Measurements from ENCODE around the gene SHB.
"Not testable (repeated sequence)": the region's sequence is repeated elsewhere in the genome, so short reads cannot be mapped to it uniquely, and the experiment has no call there.

The SHB gene

DNA sequence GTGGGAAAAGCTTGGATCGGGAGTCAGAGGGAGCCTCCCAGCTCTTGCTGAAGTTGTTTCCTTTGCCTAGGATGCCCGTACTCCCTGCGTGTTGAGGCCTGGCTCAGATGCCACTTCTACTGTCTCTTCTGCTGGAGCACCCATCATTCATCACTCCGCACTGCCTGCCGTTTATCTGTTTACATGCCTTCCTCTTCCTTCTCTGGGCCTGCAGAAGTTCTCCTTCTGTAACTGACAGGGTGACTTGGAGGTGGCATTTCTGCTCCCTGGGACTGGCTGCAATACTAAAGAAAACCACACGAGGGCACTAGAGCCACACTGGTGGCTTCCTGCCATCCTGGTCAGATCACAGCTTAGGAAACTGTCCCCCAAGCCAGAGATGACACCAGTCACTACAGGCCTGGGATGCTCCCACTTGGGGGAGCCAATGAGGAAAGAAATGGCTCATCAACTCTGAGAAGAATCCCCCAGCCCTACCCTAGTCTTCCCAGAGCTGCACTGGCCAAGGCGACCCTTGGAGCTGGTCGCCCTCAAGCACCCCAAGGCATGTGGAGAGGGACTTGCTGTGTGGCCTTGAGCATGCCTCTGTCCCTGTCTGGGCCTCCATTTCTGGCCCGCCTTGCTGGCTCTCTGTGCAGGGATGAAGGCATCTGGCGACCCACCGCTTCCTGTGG, 155.4 kb downstream of the SHB start:
- DNase-seq, result peak; percentile 80

DNA sequence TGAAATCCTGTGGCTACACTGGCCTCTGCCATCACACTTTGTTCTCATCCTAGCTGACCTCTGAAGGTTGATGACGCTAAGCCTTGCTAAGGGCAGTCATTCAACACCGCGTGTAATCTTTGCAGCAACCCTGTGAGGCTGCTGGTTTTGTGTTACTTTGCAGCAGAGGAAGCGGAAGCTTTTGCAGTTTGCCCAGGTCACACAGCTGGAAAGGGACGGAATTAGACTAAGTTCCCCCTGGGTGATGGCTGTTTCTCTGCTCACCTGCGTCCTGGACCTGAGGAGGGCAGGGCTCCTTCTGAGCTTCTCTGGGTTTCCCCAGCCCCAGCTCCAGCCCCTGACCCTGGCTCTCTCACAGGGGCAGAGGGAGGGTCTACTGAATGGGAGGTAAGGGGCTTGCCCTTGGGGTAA, 157.8 kb downstream of the SHB start:
- no peak for DNase-seq

DNA sequence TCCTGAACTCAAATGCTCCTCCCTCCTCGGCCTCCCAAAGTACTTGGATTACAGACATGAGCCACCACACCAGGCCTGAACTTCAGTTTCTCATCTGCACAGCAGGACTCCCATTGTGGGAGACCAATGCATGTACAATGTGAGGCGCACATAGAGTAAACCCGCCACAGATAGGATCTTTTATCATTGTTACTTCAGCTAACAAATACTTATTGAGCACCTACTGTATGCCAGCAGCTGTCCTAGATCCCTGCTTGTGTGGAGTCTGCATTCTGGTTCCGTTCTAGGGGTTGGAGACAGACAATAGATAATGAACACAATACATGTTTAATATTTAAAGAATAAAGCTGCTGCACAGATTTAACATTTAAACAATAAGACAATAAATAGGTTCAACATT, 158.8 kb downstream of the SHB start:
- no peak for DNase-seq

DNA sequence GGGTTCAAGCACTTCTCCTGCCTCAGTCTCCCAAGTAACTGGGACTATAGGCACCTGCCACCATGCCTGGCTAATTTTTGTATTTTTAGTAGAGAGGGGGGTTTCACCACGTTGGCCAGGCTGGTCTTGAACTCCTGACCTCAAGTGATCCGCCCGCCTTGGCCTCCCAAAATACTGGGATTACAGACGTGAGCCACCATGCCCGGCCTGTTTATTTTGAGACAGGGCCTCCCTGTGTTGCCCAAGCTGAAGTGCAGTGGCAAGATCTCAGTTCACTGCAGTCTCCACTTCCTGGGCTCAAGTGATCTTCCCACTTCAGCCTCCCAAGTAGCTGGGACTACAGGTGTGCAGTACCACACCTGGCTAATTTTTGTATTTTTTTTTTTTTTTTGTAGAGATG, 159.2 kb downstream of the SHB start:
- DNase-seq, result not testable (repeated sequence)

DNA sequence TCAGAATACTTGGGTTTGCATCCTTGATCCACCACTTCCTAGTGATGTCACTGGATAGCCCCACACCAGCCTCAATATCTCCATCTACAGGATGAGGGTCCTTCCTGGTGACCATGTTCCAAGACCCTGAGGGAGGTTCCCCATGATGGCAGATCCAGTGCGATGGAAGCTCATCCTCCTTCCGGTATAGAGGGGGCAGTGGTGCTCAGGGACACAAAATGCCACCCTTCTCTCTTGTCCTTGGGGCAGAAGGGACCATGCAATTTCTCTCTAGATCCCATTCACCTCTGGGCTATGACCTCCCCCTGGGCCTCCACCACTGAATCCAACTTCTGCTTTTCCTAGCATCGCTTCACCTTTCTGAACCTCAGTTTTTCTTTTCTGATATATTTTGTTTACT, 159.7 kb downstream of the SHB start:
- DNase-seq, result no peak

DNA sequence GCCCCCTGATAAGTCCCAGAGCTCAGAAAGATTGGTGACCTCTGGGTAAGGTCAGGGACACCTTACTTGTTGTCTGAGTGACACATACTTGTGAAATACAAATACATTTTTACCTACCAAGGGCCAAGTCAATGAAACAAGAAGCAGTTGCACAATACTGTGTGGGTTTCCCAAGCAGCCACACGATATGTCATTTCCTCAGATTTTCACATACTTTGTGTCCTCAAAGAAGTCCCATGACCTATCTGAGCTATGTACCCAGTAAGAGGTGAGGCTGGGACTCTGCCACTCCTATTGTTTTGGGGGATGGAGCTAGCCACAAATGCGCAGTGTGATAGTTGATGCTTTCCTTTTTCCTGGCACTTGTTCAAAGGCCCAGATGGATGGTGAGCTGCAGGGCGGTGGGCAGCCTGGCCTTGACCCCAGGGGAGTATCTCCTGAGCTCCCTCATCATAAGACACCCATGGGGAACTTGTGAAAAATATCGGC, 160.3 kb downstream of the SHB start:
- no peak for DNase-seq

DNA sequence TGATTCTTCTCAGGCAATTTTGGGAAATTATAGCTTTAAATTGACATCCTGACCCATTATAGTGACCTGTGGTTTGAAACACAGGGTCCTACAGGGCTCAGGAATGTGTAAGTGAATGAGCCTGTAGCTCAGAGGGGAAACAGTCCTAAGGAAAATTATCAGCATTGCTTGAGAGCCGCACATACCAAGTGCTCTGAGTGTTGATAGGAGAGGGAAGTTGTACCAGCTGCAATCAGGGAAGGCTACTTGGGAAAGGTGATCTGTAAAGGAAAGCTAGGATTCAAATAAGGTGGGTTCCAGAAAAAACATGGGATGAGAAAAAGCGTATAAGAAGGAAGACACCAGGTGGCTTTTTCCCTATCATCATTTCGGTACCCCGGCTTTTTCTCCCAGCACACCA, 160.7 kb downstream of the SHB start:
- DNase-seq, result no peak

DNA sequence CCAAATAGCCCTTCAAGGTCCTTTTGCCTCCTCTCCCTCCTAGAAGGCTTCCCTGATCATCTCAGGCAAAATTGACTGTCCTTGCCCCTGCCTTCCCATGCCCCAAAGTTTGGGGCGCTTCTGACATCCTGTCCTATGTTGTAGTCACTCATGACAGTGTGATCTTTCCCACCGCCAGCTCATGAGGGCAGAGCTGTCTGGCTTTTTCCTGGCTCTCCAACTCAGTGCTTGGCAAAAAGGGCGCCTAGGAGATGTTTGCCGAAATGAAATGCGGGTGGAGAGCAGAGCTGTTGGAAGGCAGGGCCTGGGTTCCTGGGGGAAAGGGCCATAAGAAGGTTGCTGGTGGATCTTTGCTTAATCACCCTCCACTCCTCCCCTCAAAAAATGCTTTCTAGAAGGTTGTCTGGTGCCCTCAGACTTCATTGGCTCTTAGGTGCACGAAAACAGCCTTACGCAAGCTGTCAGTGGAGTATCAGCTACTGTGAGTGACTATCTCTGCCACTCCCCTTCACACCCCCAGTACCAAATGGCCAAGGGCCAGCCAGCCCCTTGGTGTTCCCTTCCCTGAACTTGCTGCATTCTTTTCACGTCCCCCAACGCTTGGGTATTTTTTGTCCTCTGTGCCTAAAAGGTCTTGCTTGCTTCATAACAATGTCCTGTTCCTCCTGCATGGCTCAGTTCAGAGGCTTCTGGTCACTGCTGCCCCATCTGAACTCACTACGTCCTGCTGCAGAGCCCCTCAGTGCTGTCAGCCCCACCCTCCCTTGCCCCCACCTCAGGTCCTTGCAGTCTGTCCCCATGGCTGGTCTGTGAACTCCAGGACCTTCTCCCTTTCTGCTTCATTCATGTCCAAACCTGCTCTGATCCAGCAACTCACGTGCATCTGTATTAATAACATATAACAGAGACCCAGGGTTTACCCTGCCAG, 162.5 kb downstream of the SHB start:
- no peak for DNase-seq

DNA sequence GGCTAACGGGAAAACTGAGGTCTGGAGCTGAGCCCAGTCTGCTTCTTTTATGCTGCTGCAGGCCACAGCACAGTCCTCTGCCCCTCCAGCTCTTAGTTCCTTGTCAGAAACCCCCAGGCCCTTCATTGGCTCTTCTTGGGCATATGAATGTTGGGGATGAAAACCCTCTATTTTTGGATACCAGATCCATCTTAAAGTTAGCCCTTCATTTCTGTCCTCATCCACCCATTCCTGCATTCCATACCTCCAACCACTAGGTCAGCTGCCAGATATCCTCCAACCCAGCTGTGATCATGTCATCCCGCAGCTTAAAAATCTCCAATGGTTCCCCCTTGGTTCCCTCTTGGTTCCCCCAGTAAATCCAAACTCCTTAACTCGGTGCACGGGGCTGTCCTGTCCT, 163.3 kb downstream of the SHB start:
- no peak for DNase-seq

DNA sequence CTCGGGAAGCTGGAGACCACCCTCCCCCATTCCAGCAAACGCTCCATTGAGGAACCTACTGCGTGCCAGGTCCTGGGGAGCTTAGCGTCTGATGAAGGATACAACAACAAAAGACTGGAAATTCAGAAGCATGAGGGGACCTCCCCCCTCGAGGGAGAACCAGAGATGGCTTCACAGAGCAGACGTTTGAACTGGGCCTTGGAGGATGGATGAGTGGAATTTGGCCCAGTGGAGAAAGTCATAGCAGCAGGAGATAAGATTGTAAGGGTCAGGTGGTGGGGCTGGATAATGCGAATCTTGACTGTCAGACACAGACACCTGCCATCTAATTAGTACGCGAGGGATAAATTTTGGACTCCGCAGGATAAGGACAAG, 163.9 kb downstream of the SHB start:
- DNase-seq, result no peak

DNA sequence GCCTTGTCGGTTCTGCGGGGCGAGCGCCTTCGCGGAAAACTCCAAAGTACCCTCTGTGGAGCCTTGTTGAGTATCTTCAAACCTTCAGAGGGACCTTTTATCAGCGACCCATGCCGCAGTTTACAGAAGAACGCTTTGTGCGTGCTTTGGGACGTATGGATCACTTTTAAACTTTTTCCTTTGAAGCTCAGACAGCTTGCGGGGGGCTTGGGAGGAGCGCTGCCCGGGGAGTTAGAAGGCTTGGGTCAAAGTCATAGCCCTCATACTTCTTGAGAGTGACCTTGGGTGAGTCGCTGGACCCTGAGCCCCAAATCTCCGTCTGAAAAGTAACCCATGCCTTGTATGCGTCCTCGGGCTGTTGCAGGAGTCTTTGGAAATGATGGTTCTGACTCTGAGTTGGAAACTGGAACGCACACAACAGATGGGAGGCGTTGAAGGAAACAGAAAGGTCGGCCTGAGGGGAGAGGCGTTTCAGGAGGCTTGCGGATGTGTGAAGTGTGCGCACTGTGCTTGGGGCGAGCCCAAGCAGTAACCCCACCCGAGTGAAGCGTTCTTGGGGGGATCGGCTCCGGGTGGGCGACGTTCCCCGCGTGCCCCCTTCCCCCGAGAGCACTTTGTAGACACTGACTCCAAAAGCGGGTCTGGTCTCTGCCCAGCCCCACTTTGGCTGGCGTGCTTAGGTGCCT, 164.4 kb downstream of the SHB start:
- no peak for DNase-seq

DNA sequence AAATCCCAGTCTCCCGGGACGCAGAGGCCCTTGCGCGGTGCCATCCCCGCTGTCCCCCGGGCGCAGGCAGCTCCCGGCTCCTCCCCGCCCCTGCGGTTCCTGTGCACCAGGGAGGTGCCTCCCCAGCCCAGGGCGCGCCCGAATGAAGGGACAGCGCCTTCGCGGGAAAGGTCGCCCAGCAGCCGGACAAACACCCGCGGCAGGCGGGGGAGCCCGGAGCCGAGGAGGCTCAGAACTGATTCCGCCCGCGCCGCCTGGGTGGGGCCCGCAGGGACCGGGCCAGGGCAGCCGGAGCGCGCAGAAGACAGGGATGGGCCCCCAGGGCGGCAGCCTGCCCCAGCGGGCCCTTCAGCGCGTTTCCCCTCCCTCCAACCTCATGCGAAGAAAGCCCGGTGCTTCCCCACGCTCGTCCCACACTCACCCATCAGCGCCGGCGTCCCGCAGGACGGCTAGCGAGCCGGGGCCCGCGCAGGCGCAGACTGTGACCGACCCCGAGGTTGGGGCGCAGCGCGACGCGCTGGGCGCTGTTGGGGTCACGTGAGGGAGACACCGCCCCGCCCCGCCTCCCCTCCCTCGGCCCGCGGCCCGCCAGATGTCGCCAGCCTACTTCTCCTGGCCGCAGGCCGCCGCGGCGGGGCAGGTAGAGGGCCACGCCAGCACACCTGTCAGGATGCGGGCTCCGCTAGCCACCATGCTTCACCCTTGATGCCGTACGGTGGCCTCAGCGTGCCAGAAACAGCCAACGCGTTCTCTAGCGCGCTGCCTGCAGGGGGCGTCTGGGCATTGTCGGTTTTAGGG, 165.2 kb downstream of the SHB start, which contains the start of gene SLC25A51:
Gene SLC25A51, minus strand, starts transcription at position 481 of the 798 bp plus-strand sequence. CDS start 15,577 bp downstream, outside the sequence.
- DNase-seq, result peak; percentile 90

DNA sequence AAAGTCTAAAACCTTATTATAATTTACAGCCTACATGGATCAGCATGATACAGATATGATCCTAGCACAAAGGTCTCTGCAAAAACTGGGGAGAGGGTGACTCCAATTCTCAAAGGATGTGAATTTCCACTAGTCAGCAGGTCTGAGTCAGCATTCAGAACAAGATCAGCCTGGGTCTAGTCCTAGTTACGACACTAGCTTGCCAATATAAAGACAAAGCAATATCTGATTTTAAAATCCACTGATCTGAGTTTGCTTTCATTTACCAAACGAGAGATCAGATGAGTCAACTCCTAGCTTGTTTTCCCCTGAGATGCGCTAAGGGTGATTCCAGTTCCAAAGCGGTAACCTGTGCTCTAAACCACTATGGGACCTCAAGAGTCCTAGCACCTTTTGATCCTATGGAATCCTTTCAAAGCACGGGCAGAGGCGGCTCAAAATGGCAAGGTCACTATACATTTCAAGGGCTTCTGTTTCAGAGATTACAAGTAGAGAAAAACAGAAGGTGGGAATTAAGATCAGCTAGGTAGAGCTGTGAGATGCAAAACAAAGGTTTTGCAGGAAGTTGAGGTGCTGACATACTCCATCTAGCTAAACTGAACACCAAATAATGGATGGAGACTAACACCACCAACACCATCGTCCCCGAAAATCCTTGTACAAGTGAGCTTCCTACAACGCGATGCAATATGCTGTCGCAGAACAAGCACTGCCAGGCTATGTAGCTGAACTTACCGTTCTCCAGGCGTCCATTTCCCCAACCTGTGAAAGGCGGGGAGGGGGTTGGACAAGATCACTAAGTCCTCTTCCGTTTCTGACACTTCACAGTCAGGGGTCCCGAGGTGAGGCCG, 166.0 kb downstream of the SHB start:
- no peak for DNase-seq

DNA sequence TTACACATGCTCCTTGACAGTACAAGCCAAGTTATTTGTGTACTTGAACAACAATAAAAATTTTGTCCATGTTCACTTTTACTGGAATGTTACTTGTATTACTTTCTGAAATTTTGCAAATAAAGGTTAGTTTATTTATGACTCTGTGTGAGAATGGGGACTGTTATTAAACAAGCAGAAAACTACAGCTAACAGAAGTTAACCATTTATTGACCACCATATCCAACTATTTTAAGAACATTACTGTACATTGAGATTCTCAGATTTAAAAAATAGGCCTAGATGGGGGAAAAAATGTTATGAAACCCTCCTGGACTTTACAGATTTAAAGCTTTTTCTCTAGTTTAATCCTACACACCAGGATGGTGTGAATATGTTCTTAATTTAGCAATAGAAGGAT, 166.9 kb downstream of the SHB start:
- no peak for DNase-seq

DNA sequence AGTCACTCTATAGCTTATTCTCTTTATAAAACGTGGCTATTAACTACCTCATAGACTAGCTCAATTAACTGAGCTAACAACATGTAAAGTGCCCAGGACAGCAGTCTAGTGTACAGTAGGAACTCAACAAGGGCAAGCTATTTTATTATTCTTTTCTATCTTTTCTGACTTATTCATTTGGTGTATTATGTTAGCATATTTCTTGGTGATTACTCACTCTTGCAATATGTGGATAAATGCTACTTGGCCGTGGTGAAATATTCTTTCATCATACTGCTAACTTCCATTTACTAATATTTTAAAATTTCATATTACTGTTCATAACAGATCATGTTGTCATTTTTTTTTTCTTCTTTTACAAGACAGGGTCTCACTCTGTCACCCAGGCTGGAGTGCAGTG, 170.0 kb downstream of the SHB start:
- no peak for DNase-seq

DNA sequence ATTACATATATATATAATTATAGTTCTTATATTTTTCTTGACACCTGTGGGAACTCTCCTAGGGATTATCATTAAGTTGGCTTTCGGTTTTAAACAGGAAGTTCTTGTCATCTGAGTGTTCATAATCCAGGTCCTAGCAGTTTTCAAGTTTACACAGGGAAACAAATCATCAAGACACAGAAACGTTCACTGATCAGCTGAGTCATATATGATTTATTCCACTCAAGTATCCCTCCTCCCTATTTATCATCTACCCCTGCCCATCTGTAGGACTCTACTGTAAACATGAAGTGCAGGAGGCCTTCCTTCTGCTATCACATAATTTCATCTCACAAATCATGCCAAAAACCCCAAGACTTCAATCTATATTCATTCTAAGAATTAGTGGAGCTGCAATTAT, 171.4 kb downstream of the SHB start:
- no peak for DNase-seq

DNA sequence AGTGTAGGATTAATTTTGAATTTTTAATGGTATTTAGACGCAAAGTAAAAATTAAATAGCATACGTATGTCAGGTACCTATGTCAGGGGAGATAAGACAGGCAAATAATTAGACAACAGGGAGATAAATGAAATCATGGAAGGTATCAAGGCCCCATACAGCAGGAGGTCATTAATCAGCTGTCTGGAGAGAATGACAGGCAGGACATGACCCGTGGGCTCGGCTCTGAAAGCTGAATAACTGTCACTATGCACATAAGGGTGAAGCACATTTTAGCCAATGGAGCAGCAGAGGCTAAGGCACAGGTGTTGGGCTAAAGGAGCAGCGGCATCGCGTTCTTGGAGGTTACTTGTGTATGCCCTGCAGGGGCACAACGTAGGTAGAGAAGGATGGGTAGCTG, 177.0 kb downstream of the SHB start:
- DNase-seq, result no peak

DNA sequence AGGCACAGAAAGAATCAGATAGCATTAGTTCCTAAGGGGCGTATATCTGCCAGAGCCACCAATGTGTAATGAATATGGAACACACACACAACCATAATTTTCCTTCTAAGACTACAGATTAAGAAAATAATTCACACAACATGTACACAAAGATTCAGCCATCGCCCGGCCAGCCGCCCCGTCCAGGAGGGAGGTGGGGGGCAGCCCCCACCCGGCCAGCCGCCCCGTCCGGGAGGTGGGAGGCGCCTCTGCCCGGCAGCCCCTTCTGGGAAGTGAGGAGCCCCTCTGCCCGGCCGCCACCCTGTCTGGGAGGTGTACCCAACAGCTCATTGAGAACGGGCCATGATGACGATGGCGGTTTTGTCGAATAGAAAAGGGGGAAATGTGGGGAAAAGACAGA, 178.0 kb downstream of the SHB start:
- not testable (repeated sequence) for DNase-seq

DNA sequence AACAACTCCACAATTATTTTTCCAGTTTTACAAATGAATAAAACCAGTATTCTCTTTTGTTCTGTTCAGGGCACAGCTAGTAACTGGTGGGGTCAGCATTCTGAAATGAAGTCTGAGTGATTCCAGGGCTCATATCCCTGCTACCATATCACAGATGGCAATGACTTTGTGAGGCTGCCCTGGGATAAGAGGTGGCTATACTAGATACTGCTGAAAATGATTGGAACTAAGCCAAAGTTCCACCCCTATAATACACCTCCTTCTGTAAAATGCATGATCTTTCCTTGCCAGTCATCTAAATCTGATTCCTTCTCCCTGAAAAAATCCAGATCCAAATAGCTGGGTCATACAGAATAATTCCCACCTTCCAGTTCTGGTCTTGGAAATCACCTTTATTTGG, 179.5 kb downstream of the SHB start:
- no peak for DNase-seq

DNA sequence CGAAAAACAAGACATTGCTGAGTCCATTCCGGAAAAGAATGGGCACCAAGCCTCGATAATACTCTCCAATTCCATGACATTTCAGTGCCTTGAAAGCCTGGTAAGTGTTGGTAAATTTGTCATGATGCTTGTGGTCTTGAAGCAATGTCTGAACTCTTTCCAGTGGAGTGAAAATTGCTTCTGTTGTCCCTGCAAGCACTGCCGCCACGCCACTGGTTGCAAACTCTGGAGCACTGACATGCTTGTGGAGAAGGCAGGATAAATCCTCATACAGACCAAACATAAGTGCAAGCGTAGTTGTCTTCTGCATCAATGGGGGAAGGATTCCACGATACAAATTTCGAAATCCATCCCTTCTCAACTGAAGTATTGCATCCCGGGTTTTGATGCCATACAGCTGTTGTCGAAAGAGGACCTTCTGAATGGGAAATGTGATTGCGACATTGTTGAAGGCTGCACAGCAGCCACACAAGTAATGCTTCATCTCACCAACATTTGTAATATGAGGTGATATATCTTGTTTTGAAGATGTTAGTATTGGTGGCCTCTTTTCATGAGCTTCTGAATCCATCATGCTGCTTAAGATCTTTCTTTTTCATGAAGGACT, 180.9 kb downstream of the SHB start:
- not testable (repeated sequence) for DNase-seq

DNA sequence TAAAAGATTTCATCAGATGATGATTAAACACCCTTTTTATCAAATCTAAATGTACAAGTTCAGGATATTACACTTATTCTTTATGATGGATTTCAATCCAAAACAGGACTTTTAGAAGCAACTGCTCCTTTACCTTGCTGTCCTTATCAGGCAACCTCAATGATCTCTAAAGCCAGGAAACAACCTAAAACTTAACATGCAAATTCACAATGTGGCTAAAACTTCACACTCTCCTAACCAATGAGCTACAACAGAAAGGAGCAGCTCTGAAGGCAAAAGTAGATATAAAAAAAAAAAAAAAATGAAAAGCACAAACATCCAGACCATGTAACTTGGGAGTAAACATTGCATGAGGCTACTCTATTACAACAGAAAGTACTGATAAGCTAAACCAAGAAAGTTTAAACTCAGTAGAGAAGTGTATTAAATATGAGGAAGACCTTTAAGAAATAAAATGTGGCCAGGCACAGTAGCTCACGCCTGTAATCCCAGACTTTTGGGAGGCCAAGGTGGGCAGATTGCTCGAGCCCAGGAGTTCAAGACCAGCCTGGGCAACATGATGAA, 188.0 kb downstream of the SHB start:
- DNase-seq, result no peak
